GM12864 (cell line): ENCODE results near the gene TTC13.

Experiments used
- DNase-seq: peaks from one replicate; pipeline ENCODE4 v3.0.0-alpha.2; 2011; ENCODE audit warnings: low read depth
- H3K4me3 ChIP-seq: 2 replicates; pipeline ENCODE4 v1.5.1; 2011; ENCODE audit warnings: mild to moderate bottlenecking, low read depth, low read length, control low read depth
- TF ChIP-seq, protein P1 (sequence below): IDR thresholded peaks from 2 replicates; pipeline ENCODE4 v1.5.1; 2011; ENCODE audit warnings: low read depth, mild to moderate bottlenecking, moderate library complexity, low read length, control low read depth, inconsistent platforms; ENCODE audit errors: missing control alignments

TTC13 gene

DNA sequence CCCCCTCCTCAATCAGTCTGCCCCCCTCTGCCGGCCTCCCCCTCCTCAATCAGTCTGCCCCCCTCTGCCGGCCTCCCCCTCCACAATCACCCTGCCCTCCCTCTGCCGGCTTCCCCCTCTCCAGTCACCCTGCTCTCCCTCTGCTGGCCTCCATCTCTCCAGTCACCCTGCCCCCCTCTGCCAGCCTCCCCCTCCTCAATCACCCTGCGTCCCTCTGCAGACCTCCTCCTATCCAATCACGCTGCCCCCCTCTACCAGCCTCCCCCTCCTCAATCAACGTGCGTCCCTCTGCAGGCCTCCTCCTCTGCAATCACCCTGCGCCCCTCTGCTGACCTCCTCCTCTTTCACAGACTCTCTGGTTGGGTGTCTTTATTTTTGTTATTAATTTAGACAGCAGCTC, 98.9 kb downstream of the TTC13 start:
- TF ChIP-seq, protein P1, sequence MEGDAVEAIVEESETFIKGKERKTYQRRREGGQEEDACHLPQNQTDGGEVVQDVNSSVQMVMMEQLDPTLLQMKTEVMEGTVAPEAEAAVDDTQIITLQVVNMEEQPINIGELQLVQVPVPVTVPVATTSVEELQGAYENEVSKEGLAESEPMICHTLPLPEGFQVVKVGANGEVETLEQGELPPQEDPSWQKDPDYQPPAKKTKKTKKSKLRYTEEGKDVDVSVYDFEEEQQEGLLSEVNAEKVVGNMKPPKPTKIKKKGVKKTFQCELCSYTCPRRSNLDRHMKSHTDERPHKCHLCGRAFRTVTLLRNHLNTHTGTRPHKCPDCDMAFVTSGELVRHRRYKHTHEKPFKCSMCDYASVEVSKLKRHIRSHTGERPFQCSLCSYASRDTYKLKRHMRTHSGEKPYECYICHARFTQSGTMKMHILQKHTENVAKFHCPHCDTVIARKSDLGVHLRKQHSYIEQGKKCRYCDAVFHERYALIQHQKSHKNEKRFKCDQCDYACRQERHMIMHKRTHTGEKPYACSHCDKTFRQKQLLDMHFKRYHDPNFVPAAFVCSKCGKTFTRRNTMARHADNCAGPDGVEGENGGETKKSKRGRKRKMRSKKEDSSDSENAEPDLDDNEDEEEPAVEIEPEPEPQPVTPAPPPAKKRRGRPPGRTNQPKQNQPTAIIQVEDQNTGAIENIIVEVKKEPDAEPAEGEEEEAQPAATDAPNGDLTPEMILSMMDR = no peak
- H3K4me3 ChIP-seq = no peak overlapping the region
- DNase-seq = no peak

DNA sequence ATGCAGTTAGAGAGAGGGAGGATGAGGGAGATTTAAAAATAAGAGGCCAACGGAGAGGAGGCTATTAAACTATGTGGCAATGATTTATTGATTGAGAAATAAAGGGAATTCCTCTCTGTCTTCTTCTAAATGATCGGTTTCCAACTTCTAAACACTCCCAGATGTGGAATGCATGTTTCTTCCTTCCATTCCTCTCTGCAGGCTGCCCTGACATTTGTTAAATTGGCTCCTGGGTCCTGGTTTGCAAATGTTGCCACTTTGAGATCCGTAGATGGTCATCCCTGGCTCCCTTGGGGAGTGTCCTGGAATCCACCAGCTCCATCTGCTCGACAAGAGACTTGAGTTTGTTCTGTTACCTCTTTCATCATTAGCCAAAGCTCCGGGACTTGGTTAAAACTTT, 100.1 kb downstream of the TTC13 start:
- TF ChIP-seq, protein P1 = no peak
- H3K4me3 ChIP-seq = no peak overlapping the region
- no peak for DNase-seq

DNA sequence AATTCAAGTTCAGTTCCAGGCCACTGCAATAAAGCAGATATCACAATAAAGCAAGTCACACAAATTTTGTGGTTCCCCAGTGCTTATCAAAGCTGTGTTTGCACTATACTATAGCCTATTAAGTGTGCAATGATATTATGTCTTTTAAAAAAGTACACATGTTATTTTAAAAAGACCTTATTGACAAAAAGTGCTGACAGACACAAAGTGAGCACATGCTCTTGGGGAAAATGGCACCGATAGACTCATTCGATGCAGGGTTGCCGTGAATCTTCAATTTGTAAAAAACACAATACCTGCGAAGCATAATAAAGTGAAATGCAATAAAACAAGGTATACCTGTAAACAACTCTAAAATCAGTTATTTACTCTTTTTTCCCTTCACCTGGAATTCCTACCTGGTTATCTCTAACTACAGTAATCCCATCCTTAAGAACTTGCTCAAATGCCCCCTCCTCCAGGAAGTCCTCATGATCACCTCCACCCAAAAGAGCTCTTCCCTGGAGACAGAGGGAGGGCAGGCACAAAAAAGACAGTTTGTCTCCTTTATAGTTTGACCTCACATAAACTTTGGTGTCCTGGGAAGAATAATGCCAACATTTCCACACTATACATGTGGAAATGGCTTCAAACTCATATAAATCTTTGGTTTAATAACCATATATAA, 100.6 kb downstream of the TTC13 start:
- no peak overlapping the region for H3K4me3 ChIP-seq
- TF ChIP-seq, protein P1 = no peak

DNA sequence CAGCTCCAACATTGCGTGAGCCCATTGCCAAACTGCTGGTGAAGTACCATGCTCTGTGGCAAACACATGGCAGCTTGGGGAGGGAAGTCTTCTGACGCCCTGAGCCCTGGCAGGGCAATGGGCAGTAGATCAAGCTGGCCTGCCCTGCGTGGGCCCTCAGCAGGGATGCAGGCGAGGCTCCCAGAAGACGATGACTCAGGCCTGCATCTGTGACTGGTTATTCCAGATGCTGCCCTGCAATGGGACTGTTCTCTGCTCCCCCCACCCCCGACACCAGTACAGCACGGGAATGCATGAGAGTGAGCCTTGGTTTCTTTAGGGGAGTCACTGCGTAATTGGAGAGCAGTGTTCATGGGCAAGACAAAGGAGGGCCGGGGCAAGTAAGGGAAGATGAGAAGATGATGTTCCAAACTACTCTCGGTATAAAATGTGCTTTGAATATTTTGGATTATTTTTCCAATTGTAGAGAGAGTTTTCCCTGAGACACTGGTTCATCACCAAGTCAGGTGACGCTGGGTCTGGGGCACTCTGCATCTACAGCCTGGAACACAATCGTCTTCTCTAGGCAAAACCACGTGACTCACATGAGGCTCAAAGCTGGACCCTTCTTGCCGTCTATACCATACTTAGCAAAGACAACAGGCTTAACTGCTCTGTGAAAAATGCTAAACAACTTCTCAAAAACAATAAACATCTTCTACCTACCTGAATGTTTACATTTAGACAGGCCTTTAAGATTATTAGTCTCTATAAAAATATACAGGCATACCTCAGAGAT, 101.3 kb downstream of the TTC13 start:
- TF ChIP-seq, protein P1 = no peak

More for the DNA sequence above, 100.6 kb downstream of the TTC13 start:
- no peak for DNase-seq

DNA sequence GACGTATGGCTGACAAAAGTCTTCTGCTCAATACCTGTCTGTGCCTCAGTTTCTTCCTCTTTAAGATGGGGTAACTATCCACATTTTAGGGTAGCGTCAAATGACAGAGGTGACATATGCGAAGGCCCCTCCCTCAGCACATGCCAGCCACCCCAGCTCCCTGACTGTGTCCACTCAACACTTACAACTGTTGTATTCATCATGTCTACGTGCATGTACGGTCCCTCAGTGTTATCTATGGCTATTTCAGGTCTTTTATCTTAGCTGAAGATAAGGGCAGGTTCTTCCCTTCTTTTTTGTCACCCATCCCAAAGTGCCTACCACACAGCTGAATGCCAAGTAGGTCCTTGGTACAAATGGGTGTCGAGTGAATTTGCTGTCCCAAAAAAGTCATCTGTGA, 102.0 kb downstream of the TTC13 start:
- TF ChIP-seq, protein P1 = no peak
- H3K4me3 ChIP-seq = no peak overlapping the region
- no peak for DNase-seq

More for the DNA sequence above, 101.3 kb downstream of the TTC13 start:
- DNase-seq = no peak
- H3K4me3 ChIP-seq = no peak overlapping the region

DNA sequence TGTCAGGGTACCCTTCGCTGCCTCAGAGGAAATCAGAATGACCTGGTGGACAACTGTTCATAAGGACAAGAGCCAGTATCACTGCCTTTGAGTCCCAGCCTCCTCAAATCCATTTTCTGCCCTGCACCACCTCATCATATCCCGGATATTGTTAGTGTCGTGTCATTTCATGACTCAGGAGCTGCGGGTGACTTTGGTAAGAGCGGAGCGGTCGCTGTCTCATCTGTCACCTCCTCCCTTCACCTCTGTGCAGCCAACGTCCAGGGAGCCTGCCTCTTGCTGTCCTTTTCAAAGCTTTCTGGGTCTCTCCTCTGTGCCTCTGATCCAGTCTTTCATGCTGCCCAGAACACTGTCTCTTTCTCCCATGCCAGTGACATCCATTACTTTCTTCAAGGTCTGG, 103.3 kb downstream of the TTC13 start:
- TF ChIP-seq, protein P1 = no peak
- no peak overlapping the region for H3K4me3 ChIP-seq
- no peak for DNase-seq
